Stimulated activated naive CD8-positive, alpha-beta T cell treated with anti-CD3 and anti-CD28 coated beads, Interleukin-15, Interleukin-2, amounts not matched to agents 100 U/mL and 50 U/mL, for 24 hours (primary cell): ENCODE measurements around the gene VASH1.
"Not testable (repeated sequence)": the region's sequence is repeated elsewhere in the genome, so short reads cannot be mapped to it uniquely, and the experiment has no call there.

ENCODE experiments used
- ATAC-seq: fragments of 150-1000 bp; cut with Tn5 transposase; one replicate; pipeline ENCODE4 v1.10.0; 2021
- DNase-seq: peaks from one replicate; pipeline ENCODE4 v3.0.0; 2021

VASH1 gene

DNA sequence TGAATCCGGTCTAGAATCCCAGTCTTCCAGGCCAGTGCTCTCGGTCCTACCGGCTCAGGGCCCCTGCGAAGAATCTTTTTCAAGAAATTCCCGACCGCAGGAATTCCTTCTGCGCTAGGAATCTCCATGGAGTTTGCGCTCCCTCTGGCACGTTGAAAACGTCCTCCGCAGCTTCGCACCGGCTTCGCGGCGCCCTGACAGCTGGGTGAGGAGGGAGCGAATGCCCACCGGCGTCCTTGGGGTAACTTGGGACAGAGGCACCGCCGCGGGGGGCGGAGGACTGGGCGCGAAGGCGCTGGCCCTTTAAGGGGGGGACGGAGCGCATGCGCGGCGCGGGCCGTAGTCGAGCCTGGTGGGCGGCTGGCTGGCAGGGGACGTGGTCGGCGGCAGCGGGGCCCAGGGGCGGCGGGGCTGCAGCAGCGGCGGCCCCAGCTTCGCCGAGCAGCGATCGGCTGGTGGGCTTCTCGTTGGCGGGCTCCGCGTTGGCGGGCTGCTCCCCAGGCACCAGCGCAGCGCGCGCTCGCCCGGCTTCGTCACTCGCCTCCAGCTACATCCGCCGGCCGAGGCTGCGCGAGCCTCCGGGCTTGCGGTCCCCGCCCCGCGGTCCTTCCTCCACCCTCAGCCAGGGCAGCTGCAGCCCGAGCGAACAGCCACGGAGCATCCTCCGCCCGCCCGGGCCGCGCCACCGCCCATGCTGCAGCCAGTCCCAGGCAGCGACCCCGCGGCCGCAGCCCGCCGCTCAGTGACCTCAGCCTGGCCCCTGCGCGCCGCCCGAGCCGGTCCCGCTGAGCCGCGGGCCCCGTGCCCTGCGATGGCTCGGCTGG lies at the start of gene VASH1:
Gene VASH1, plus strand, starts transcription at position 333 of the 824 bp plus-strand sequence. CDS start 1,354 bp downstream, outside the sequence.
- peak; percentile 80 for ATAC-seq
- DNase-seq = peak; percentile 73

DNA sequence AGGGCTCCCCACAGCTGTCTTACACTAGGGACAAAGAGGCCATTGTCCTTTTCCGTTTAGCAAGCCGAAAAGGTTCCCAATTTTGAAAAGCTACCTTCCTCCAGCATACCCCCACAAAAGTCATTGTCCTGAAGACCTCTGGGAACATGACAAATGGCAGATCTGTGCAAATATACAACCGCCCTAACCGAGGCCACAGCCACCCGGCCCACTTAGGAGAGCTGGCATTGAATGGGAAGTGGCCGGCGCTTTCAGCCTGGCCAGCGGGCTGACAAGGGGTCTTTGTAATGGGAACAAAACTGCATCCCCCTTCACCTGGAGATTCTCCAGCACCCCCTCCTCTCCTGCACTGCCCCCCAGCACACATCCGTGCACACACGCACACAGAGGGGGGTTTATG lies 48.1 kb upstream of the VASH1 start:
- DNase-seq = no peak
- no peak for ATAC-seq

DNA sequence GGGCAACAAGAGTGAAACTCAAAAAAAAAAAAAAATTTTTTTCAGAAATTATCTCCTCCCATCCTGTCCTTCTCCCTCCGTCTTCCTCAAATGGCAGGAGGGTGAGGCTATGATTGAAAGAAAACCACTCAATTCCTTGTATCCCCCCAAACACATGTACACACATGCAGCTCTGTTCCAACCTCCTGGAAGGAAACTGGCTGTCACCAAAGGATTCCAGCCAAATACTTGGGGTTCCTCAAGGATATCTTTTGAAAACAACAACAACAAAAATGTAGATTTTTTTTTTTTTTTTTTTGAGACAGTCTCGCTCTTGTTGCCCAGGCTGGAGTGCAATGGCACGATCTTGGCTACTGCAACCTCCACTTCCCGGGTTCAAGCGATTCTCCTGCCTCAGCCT lies 46.8 kb upstream of the VASH1 start:
- DNase-seq (no peak), ATAC-seq (no peak)

DNA sequence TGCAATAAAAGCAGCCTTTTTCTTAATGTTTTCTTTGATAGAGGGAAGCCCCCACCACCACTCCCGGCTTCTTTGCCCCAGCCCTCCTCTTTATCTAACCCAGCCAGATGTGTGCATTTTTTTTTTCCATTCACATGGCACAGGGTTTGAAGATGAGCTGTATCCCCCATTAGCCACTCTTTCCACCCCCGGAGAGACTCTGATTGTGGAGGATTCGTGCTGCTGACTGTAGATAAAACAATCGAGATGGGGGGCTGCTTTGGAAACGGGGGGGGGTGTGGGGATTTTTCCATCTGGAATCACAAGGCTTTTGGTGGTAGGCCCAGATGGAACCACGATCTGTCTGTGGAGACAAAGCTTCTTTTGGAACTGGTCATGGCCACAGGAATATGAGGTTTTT lies 46.2 kb upstream of the VASH1 start:
- DNase-seq (no peak), ATAC-seq (no peak)

DNA sequence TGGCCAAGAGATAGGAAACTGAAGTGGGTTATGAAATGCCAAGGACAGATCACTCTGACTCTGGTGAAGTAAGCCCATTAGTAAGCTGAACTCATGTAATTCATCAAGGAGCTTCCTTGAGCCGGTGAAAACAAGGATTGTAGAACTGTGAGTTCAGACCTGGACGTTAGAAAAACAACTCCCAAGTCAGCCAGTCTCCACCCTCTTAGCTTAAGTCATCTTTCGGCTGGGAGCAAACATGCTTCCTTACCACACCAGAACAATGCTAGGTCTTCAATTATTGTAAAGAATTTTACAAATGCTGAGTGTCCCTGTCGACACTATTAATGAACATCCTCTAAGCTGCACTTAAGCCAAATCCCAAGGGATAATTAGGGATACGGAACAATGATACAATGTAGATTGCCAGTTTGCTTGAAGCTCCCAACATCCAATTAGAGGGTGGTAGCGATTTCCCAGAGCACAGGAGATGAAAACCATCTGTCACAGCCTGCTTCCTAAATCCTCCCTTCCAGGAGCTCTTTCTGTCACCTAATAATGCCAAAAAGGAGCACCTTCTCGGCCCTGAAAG lies 45.7 kb upstream of the VASH1 start:
- DNase-seq (no peak), ATAC-seq (no peak)

DNA sequence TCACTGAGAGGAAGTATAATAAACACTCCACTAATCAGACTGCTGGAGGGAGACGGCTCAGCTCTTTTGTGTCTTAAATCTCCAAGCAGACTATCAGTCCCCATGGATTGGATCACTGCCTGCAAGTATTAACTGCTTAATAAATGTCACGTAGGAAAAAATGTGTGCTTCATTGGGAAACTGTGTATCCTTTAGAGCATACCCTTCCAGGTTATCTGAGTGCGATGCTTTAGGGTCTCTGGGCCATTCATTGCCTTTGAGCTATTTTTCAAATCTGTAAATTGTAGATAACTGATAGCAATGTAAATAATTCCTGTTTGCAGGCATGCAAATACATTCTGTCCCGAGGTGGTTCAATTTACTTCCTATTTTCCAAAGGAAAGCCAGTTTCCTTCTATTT lies 45.0 kb upstream of the VASH1 start:
- DNase-seq = no peak
- no peak for ATAC-seq

DNA sequence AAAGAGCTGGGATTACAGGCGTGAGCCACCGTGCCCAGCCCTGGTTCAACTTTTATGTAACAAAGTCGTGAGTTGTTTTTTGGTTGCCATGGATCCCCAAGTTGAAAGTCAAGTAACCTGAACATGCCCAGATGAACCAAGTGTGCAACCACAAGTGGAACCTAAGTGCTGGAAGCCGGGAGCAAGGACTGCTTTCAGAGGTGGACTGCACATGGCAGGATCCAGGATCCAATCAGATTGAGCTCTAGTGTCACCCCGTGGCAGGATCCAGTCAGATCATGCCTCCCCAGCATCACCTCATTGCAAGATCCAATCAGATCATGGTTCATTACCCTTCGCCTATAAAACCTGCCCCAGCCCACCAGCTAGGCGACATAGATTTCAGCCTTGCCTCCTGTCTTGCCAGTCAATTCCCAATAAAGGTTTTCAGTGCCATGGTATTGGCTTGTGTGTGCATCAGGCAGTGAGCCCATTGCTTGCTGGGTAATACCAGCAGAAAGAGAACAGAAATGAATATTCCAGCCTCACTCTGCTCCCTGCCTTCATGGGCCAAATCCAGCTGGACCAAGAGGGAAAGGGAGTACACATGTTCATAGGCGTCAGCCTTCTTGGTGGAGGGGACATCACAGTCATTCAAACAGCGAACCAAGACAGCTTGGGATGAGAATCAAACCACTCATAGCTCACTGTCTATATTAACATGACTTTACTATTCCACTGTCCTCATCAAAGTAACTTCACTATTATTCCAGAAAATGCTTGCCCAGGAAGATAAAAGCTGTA lies 43.6 kb upstream of the VASH1 start:
- no peak for DNase-seq
- ATAC-seq = no peak

DNA sequence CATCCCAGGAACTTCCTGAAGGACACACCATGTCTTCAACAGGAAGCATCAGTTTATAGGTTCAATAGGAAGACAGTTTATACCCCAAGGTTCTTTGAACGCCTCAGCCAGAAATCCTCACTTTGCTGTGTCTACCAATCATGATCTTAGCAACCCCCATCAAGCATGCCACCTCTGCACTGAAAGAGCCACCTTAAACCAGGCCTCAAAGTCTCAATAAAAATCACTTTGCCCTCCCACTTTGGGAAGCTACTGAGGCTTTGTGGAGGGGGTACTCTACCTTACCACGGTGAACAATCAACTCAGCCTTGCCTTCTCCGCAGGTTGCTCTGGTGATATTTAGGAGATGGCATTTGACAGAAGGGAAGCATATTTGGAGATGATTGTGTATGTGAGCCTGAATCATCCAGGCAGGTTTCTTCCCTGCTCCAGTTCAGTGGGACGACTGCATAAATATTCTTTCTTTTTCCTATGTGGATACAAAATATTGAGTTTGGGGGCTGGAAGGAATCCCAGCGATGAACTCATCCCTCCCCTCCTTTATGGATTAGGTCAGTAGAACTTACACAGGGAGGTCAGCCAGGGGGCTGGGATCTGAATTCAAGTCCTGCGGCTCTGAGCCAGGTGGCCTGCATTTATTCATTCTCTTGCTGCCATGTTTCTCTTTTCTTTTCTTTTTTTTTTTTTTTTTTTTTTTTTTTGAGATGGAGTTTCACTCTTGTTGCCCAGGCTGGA lies 42.8 kb upstream of the VASH1 start:
- no peak for DNase-seq

DNA sequence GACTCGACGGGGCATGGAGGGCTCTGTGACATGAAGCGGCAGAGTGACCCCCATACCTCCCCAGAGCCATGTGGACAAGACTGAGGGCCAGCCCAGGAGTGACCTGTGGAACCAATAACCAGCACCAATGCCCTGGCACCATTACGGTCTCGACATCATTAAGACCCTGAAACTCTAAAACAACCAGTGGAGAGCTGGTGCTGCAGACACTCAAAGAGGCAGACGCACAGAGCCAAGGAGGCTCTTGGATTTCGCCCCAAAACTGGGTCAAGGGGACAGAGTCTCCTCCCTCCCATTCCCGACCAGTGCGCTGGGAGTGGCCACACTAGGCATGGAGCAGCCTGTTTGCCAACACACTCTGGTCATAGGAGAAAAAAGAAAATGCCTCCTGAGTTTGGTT lies 41.6 kb upstream of the VASH1 start:
- no peak for ATAC-seq
- DNase-seq = no peak

More for the DNA sequence above, 42.8 kb upstream of the VASH1 start:
- no peak for ATAC-seq

DNA sequence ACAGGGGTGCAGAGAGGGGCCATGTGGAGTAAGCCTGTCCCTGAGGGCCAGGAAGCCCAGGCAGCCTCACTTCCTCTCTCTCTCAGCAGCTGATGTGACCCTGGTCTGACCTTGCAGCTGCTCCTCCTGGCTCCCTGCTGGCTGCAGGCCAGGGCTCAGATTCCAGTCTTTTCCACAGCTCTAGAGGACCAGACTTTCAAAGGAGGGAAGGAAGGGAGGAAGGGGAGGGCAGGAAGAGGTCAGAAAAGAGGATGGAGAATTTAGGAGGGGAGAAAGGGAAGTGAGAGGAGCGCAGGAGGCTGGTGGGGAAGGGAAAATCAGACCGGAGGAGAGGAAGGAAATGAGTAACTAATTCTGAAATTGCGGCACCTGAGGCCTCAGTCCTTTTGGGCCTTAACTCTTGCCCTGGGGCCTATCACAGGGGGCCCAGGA lies 40.9 kb upstream of the VASH1 start:
- DNase-seq (no peak), ATAC-seq (no peak)

DNA sequence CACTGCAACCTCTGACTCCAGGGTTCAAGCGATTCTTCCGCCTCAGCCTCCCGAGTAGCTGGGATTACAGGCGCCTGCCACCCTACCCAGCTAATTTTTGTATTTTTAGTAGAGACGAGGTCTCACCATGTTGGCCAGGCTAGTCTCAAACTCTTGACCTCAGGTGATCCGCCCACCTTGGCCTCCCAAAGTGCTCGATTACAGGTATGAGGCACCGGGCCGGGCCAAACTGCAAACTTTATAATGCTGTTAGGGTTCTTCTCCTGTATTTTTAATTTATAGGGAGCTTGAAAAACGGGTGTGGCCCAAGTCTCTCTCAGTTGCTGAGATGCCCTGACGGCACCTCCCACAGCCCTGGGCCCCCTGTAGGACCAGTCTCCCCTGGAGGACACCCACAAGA lies 39.8 kb upstream of the VASH1 start:
- ATAC-seq, DNase-seq: not testable (repeated sequence)

DNA sequence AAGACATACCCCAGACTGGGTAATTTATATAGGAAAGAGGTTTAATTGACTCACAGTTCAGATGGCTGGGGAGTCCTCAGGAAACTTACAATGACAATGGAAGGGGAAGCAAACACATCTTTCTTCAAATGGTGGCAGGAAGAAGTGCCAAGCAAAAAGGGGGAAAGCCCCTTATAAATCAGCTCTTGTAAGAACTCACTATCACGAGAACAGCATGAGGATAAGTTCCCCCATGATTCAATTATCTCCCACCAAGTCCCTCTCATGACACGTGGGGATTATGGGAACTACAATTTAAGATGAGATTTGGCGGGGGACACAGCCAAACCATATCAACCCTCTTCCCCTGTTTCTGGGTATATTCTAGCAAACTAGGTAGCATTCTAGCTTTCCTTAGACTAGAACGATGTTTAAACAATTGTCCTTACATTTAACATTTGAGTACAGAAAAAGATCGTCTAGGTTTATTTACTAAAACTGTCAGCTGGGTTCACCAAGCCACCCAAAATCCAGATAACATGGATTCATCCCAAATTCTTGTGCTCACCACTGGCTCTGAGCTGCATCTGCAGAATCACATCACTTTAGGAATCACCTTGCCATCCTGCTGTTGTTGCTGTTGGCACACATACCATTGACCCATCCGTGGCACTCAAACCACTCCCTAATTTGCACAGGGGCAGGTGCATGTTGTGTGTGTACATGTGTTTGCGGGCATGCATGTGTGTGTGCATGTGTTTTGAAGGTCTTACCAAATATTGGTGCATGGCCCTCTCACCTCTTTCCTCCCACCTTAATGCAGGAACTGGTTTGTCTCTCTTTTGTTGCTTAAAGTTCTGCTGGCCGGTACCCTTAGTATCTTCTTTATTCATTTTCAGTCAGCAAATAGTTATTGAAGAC lies 36.4 kb upstream of the VASH1 start:
- ATAC-seq = no peak
- DNase-seq = no peak

DNA sequence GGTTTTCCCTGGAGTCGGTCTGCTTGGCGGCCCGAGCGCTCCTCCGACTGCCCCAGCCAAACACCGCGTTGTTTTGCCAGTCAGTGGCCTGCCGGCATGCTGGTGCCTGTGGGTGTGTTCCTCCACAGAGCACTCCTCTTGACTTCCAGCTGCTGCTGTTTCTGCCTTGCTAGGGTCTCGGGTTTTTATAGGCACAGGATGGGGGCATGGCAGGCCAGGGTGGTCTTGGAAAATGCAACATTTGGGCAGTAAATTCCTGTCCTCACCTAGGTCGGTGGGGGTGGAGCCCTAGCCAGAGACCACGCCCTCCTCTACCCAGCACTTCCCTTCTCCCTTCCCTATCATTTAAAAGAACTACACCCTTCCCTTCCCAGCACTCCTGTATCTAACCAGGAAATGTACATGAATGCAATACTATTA lies 34.7 kb upstream of the VASH1 start:
- ATAC-seq = no peak

DNA sequence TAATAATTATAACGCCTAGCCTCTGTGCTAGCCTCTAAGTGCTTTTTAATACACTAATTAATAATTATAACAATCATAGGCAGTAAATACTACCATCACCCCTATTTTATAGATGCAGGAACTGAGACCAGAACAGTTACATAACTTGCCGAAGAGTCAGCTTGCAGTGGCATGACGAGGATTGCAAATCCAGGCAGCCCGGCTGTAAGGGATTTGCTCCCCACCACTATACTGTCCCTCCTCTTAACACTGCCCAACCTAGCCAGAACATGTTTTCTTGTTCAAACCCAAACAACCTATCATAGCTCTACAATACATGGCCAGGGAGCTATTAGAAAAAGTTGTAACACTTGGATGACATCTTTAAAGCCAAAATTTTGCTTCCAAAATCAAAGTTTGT lies 33.9 kb upstream of the VASH1 start:
- ATAC-seq (no peak), DNase-seq (no peak)

More for the DNA sequence above, 34.7 kb upstream of the VASH1 start:
- no peak for DNase-seq

DNA sequence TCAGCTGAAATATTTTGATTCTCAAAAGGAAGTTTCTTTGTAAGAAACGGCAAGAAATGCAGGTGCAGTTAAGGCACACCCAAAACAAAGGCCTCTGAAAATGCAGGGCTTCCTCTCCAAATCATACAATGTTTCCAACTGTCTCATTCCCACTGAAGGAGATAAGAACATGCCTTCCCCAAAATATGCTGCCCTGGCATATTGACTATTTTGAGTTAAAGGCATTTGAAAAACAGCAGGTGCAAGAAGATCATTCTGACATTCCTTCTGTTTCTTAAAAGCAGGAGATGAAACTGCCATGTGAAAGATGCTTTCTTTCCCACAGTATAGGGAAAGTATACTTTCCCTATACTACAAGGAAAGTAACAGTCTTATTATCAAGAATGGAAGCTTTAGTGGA lies 33.4 kb upstream of the VASH1 start:
- DNase-seq = no peak

DNA sequence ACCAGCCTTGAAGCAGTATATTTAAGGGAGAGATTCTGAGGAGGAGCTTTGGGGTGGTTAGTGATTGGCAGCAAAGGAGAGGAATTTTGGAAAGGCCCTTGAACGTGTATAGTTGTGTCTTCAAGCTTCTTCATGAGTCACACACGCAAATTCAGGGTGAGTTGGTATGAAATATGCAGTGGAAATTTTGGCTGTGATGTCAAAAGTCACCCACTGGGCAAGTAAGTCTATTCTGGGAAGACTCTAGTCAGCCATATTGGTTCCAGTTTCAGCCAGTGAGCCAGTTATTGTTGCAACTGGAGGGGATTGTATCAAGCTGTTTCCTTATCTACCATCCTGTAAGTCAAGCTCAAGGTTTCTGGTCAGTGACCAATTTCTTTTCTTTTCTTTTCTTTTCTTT lies 32.0 kb upstream of the VASH1 start:
- ATAC-seq (no peak), DNase-seq (no peak)

More for the DNA sequence above, 33.4 kb upstream of the VASH1 start:
- ATAC-seq = no peak

DNA sequence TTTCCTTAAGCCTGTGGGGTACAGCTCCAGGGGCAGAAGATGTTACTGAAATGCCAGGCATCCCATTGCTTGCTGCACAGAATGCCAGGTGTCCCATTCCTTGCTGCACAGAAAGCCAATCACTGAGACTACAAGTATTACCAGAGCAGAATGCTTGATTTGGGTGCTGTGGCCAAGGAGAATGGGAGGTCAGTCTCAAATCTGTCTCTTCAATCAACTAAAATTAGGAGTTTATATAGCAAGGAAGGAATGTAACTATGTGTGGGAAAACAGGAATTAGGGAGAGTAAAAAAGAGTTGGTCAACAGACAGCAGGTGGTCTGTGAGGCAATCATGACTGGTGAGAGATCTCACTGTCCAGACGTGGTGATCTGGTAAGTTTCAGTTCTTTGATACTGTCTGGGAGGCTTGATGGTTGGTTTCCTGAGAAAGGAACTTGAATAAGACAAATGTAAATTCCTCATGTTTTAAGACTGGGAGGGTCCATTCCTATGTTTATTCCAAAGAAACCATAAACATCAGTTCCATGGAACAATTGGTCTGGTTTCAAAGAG lies 31.2 kb upstream of the VASH1 start:
- DNase-seq = no peak
- no peak for ATAC-seq

DNA sequence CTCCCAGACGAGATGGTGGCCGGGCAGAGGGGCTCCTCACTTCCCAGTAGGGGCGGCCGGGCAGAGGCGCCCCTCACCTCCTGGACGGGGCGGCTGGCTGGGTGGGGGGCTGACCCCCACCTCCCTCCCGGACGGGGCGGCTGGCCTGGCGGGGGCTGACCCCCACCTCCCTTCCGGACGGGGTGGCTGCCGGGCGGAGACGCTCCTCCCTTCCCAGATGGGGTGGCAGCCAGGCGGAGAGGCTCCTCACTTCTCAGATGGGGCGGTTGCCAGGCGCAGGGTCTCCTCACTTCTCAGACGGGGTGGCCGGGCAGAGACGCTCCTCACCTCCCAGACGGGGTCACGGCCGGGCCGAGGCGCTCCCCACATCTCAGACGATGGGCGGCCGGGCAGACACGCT lies 26.8 kb upstream of the VASH1 start:
- not testable (repeated sequence) for DNase-seq, ATAC-seq

DNA sequence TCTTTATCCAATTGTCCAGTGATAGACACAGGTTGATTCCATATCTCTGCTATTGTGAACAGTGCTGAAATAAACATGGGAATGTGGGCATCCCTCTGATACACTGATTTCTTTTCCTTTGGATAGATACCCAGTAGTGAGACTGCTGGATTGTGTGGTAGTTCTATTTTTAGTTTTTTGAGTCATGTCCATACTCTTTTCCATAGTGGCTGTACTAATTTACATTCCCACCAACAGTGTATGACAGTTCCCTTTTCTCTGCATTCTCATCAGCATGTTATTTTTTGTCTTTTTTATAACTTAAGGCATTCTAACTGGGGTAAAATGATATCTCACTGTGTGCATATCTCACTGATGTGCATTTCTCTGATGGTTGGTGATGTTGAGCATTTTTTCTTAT lies 24.8 kb upstream of the VASH1 start:
- DNase-seq = no peak
- ATAC-seq = no peak

DNA sequence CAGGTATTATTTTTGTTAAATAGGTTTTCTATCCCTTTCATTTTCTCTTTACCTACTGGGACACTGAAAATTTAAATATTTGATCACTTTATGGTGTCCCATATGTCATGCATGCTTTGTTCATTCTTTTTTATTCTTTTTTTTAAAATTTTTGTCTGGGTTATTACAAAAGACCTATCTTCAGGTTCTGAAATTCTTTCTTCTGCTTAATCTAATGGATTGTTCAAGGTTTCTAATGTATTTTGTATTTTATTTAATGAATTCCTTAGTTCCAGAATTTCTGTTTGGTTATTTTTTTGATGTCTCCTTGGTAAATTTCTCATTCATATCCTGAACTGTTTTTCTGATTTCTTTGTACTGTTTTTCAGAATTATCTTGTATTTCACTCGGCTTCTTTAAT lies 20.2 kb upstream of the VASH1 start:
- ATAC-seq = no peak
- no peak for DNase-seq

DNA sequence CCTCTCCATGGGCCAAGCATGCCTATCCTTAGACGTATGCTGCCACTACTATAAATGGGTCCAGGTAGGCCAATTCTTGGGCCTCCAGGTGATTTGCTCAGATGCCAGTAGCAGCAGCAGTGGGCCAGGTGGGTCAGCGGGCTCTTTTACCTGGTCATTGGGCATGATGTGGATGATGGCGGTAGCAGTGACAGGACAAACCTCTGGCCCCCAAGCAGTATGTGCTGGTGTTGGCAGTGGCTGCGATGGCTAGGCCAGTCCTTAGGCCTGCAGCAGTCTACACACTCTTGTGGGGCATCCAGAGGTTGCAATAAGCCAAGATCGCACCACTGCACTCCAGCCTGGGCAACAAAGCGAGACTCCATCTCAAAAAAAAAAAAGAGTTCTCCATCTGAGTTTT lies 19.1 kb upstream of the VASH1 start:
- DNase-seq (no peak), ATAC-seq (no peak)
